Measurements from ENCODE around the gene NUDT10. TPM values are rescaled to one million over a fixed set of nuclear protein-coding genes. Genes with fewer than 3 reads are reported as not detected.
A peak's percentile ranks its signal among the peaks of the same experiment; 100 is the strongest.

The NUDT10 gene
- total RNA-seq (2021; ENCODE audit: unreplicated experiment) (not detected), Bru-seq, nascent RNA (percentile 13 among the genes with signal in this experiment), BruChase-seq, experiment 1, labeled RNA remaining after a 2-hour chase (percentile 23 among the genes with signal in this experiment), BruChase-seq, experiment 2, labeled RNA remaining after a 6-hour chase (percentile 31 among the genes with signal in this experiment)
- polyA plus RNA-seq (2012; ENCODE audit: insufficient read length) = 0.74 TPM
- long read RNA-seq = 0 reads

DNA sequence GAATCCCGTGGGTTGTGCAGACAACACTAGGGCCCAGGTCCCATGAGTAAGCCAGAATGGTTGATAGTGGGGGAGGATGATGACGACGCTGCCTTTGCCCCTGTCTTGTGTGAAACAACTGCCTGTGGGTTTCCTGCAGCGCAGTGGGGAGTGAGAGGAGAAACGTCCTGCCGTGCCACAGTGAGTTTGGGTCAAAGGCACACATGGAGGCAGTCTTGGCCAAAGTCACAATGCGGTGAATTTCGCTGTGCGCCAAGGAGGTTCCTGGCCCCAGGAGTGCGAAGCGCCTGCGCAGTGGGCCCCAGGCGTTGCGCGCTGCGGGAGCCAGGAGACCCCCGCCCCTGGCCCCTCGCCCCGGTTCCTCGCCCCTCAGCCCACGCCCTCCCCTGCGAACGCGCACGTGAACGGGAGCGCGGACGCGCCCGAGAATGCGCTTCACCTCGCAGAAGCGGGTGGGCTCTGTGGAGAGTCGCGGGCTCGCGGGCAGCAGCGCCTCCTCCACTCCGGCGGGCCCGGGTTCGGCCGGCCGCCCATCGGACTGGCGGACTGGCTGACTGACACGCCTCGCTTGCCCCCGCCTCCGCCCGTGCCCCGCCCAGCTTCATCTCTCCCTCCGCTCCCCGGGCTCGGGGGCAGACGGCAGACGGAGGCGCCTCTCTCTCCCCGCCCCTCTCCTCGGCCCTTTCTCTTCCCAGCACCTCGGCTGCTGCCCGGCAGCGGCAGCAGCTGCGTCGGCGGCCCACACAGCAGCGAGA is at the start of gene NUDT10:
TSS of gene NUDT10 (plus strand) at position 635 of the 755 bp plus-strand sequence. CDS start 144 bp downstream, outside the sequence.
- ChIA-PET POLR2A (no interaction called here), CTCF (no interaction called here)
- intact Hi-C loops (cut with micrococcal nuclease; ENCODE audit: unreplicated experiment) = no loop called here
- in situ Hi-C loops (cut with HindIII; ENCODE audit: low pct_unique_long_range_greater_than_20kb, low sequenced_read_pairs) = no loop called here
- Histone ChIP-seq H3K36me3 (ENCODE audit: control insufficient read depth, insufficient read depth, low read length) (no peaks in the 10 kb centered on the region), H3K27ac (ENCODE audit: low read length) (no peak within 1 kb of the TSS), H3K4me1 (ENCODE audit: control insufficient read depth, insufficient read depth, low read length) (no peaks in the 10 kb centered on the region), H3K9me3 (ENCODE audit: control insufficient read depth, insufficient read depth, low read depth, low read length) (no peaks in the 10 kb centered on the region), H3K4me3 (ENCODE audit: low read depth in 2 of 2, low read length in 2 of 2) (peak within 1 kb of the TSS; percentile 16 to 26; a peak in 3 of 4 replicates), H3K27me3 (ENCODE audit: control insufficient read depth, insufficient read depth, low read length) (no peaks in the 10 kb centered on the region)
- no peak for TF ChIP-seq SIN3A (IDR thresholded peaks at IDR 0.05; ENCODE audit: borderline replicate concordance, insufficient read depth, low read depth, low read length)
- ATAC-seq = peak; percentile 66
- no TSS peak for BruUV-seq (replicated peaks)
- no peak for DNase-seq (ENCODE audit: low read depth, low spot score)

DNA sequence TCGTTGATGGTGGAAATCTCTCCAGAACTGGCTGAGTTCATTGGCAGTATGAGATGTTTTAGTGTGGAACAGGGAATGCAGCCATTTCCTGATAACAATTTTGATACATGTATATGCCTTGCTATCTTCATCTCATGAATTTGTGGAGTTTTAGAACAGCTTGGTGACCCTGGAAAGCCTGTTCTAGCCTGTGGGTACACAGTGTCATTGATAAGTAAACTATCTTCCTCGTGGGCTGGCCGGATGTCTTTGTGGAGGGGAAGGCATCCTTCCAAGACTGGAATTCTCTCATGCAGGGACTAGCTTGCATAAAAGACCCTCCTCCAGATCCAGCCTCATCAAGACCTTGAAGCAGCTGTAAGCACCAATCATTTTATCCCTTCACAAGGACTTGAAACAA is 40.2 kb upstream of the NUDT10 start:
- DNase-seq (ENCODE audit: low read depth, low spot score) (no peak), ATAC-seq (no peak)
- ChIA-PET CTCF (no interaction called here), POLR2A (no interaction called here)
- TF ChIP-seq, protein P1, sequence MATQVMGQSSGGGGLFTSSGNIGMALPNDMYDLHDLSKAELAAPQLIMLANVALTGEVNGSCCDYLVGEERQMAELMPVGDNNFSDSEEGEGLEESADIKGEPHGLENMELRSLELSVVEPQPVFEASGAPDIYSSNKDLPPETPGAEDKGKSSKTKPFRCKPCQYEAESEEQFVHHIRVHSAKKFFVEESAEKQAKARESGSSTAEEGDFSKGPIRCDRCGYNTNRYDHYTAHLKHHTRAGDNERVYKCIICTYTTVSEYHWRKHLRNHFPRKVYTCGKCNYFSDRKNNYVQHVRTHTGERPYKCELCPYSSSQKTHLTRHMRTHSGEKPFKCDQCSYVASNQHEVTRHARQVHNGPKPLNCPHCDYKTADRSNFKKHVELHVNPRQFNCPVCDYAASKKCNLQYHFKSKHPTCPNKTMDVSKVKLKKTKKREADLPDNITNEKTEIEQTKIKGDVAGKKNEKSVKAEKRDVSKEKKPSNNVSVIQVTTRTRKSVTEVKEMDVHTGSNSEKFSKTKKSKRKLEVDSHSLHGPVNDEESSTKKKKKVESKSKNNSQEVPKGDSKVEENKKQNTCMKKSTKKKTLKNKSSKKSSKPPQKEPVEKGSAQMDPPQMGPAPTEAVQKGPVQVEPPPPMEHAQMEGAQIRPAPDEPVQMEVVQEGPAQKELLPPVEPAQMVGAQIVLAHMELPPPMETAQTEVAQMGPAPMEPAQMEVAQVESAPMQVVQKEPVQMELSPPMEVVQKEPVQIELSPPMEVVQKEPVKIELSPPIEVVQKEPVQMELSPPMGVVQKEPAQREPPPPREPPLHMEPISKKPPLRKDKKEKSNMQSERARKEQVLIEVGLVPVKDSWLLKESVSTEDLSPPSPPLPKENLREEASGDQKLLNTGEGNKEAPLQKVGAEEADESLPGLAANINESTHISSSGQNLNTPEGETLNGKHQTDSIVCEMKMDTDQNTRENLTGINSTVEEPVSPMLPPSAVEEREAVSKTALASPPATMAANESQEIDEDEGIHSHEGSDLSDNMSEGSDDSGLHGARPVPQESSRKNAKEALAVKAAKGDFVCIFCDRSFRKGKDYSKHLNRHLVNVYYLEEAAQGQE (IDR thresholded peaks at IDR 0.05; ENCODE audit: insufficient read depth in 1 of 2, low read depth in 2 of 2, low read length in 1 of 2) = no peak
- intact Hi-C loops (cut with micrococcal nuclease; ENCODE audit: unreplicated experiment) = no loop called here
- no peaks in the 10 kb centered on the region for H3K36me3 ChIP-seq (ENCODE audit: control insufficient read depth, insufficient read depth, low read length)
- no peaks in the 10 kb centered on the region for H3K9me3 ChIP-seq (ENCODE audit: control insufficient read depth, insufficient read depth, low read depth, low read length)
- no peak overlapping the region for H3K4me3 ChIP-seq (ENCODE audit: low read depth in 2 of 2, low read length in 2 of 2)
- in situ Hi-C loops (cut with HindIII; ENCODE audit: low pct_unique_long_range_greater_than_20kb, low sequenced_read_pairs) = no loop called here
- BruUV-seq (replicated peaks) = no TSS peak
- no peaks in the 10 kb centered on the region for H3K4me1 ChIP-seq (ENCODE audit: control insufficient read depth, insufficient read depth, low read length)
- no peaks in the 10 kb centered on the region for H3K27me3 ChIP-seq (ENCODE audit: control insufficient read depth, insufficient read depth, low read length)
- H3K27ac ChIP-seq (ENCODE audit: low read length) = no peak overlapping the region

DNA sequence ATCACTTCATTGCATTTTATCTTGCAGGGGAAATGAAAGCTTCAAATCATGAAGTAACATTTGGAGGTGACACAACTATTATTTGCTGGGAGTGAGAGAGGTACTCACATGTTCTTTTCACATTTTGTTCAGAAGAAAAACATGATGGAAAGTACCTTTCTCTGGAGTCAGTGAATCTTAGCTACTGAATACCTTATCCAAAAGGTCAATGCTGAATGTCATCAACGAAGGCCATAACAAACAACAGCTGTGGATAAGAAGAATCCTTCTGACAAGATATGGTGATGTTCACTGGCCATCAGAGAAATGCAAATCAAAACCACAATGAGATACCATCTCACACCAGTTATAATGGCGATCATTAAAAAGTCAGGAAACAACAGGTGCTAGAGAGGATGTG is 36.5 kb upstream of the NUDT10 start:
- Histone ChIP-seq H3K27ac (ENCODE audit: low read length) (no peak overlapping the region), H3K36me3 (ENCODE audit: control insufficient read depth, insufficient read depth, low read length) (no peaks in the 10 kb centered on the region), H3K4me1 (ENCODE audit: control insufficient read depth, insufficient read depth, low read length) (no peaks in the 10 kb centered on the region), H3K27me3 (ENCODE audit: control insufficient read depth, insufficient read depth, low read length) (no peaks in the 10 kb centered on the region), H3K9me3 (ENCODE audit: control insufficient read depth, insufficient read depth, low read depth, low read length) (no peaks in the 10 kb centered on the region), H3K4me3 (ENCODE audit: low read depth in 2 of 2, low read length in 2 of 2) (no peak overlapping the region)
- BruUV-seq (replicated peaks) = no TSS peak
- ATAC-seq (no peak), DNase-seq (ENCODE audit: low read depth, low spot score) (no peak)
- ChIA-PET CTCF (no interaction called here), POLR2A (no interaction called here)
- intact Hi-C loops (cut with micrococcal nuclease; ENCODE audit: unreplicated experiment) (no loop called here), in situ Hi-C loops (cut with HindIII; ENCODE audit: low pct_unique_long_range_greater_than_20kb, low sequenced_read_pairs) (no loop called here)
- TF ChIP-seq TCF7L2 (IDR thresholded peaks at IDR 0.05; ENCODE audit: low read depth, low read length) (no peak), SIN3A (IDR thresholded peaks at IDR 0.05; ENCODE audit: borderline replicate concordance, insufficient read depth, low read depth, low read length) (no peak), POLR2AphosphoS5 (IDR thresholded peaks at IDR 0.05; ENCODE audit: low read depth, low read length) (no peak)
- TF ChIP-seq, protein P2, sequence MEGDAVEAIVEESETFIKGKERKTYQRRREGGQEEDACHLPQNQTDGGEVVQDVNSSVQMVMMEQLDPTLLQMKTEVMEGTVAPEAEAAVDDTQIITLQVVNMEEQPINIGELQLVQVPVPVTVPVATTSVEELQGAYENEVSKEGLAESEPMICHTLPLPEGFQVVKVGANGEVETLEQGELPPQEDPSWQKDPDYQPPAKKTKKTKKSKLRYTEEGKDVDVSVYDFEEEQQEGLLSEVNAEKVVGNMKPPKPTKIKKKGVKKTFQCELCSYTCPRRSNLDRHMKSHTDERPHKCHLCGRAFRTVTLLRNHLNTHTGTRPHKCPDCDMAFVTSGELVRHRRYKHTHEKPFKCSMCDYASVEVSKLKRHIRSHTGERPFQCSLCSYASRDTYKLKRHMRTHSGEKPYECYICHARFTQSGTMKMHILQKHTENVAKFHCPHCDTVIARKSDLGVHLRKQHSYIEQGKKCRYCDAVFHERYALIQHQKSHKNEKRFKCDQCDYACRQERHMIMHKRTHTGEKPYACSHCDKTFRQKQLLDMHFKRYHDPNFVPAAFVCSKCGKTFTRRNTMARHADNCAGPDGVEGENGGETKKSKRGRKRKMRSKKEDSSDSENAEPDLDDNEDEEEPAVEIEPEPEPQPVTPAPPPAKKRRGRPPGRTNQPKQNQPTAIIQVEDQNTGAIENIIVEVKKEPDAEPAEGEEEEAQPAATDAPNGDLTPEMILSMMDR (IDR thresholded peaks at IDR 0.05) = no peak
- TF ChIP-seq, protein P1 (IDR thresholded peaks at IDR 0.05; ENCODE audit: insufficient read depth in 1 of 2, low read depth in 2 of 2, low read length in 1 of 2) = no peak
